ENCODE measurements around the gene ATAD1.
"Not testable (repeated sequence)": the region's sequence is repeated elsewhere in the genome, so short reads cannot be mapped to it uniquely, and the experiment has no call there.

The ATAD1 gene

DNA sequence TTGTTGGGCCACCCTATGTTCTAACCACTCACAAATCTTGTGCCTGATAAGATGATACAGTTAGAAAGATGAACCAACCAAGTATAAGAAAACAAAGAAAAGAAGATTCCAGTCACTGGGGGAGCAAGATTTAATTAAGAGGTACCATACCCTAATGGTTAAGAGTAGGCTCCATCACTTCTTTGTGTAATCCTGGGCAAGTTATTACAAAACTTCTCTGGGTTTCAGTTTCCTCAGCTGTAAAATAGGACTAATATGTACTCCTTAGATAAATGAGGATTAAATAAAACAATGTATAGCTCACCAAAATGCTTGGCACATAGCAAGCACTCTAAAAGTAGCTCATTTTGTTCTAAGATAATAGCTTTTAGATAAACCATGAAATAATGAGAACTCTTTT lies 58.5 kb downstream of the ATAD1 start:
- TF ChIP-seq CTCF (IDR thresholded peaks at IDR 0.05; ENCODE audit: extremely low read depth, missing control alignments): no peak
- no peak for DNase-seq (ENCODE audit: low spot score)

DNA sequence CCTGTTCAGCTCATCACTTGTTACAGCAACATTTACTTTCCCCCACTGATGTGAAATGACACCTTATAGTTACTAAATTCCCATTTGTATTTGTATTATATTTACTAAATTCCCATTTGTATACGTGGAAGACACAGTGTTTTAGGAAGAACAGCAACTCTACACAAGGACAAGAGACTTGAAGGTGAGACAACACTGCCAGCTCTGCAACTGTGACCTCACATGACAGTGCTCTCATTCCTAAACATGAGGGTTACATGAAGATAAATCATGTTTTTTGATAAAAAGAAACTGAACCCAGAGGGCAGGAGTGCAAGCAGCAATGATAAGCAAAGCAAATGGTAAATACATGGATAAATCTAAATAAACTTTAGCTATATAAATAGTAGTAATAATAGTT lies 60.3 kb downstream of the ATAD1 start:
- no peak for DNase-seq (ENCODE audit: low spot score)
- TF ChIP-seq CTCF (IDR thresholded peaks at IDR 0.05; ENCODE audit: extremely low read depth, missing control alignments): no peak

GRCh38 chr10:87753995-87754866 lies 63.8 kb downstream of the ATAD1 start:
- no peak for DNase-seq (ENCODE audit: low spot score)
- TF ChIP-seq CTCF (IDR thresholded peaks at IDR 0.05; ENCODE audit: extremely low read depth, missing control alignments): no peak

GRCh38 chr10:87752566-87752965 lies 65.5 kb downstream of the ATAD1 start:
- DNase-seq (ENCODE audit: low spot score): no peak
- no peak for TF ChIP-seq CTCF (IDR thresholded peaks at IDR 0.05; ENCODE audit: extremely low read depth, missing control alignments)

- TF ChIP-seq CTCF (IDR thresholded peaks at IDR 0.05; ENCODE audit: extremely low read depth, missing control alignments): no peak
- no peak for DNase-seq (ENCODE audit: low spot score)
Measured at GRCh38 chr10:87751274-87751673, 66.8 kb downstream of the ATAD1 start.

DNA sequence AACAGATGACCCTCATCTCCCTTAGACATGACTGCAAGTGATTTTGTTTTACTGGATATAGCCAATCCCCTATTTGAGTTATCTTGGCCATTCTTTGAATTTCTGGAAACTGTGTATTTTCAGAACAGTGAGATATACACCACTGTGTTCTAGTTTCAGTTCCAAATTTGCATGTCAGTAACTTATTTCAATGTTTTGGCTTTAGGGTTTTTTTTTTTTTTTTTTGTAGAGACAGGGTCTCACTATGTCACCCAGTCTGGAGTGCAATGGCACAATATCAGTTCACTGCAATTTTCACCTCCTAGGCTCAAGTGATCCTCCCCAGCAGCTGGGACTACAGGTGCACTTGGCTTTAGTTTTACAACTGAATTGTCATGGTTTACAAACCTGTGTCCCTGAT lies 67.2 kb downstream of the ATAD1 start:
- no peak for TF ChIP-seq CTCF (IDR thresholded peaks at IDR 0.05; ENCODE audit: extremely low read depth, missing control alignments)
- DNase-seq (ENCODE audit: low spot score): no peak

DNA sequence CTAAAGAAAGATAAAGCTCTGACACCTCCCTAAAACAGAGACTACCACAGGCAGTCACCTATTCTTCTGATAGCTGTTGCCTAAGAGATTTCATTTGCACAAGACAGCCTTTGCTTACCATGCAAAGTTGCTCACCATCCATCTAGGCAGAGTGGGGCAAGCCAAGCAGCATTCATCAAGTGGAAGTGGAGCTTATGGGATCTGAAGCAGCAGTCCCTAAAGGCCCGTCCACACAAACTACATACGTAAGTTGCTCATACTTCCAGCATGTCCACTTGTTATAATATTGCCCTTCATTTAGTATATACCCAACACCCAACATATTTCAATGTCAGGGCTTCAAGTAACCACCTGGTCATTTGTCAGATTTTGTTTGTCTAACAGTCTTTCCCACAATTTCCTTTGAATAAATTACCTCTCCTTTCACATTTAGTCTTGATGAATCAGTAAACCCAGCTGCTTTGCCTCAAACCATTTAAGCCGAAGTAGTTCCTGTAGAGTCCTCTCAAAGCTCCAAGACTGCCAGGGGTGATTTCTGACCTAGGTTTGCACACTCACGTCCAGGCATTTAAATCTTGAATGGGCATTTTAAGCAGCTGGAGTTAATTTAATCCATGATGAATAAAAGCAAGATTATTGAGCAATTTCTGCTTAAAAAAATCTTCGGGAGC lies 67.9 kb downstream of the ATAD1 start:
- no peak for DNase-seq (ENCODE audit: low spot score)
- no peak for TF ChIP-seq CTCF (IDR thresholded peaks at IDR 0.05; ENCODE audit: extremely low read depth, missing control alignments)

DNA sequence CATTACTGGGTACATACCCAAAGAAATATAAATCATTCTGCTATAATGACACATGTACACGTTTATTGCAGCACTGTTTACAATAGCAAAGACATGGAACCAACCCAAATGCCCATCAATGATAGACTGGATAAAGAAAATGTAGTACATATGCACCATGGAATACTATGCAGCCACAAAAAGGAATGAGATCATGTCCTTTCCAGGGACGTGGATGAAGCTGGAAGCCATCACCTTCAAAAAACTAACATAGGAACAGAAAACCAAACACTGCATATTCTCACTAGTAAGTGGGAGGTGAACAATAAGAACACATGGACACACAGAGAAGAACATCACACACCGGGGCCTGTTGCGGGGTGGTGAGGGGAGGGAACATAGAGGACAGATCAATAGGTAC lies 69.8 kb downstream of the ATAD1 start:
- not testable (repeated sequence) for DNase-seq (ENCODE audit: low spot score)
